HuH-7 (cell line): Measurements from ENCODE around the gene G6PD.
"Not testable (repeated sequence)": the region's sequence is repeated elsewhere in the genome, so short reads cannot be mapped to it uniquely, and the experiment has no call there.

ENCODE experiments used
- DNase-seq: peaks from one replicate; pipeline ENCODE4 v3.0.0; 2011; ENCODE audit warnings: low spot score

G6PD gene

DNA sequence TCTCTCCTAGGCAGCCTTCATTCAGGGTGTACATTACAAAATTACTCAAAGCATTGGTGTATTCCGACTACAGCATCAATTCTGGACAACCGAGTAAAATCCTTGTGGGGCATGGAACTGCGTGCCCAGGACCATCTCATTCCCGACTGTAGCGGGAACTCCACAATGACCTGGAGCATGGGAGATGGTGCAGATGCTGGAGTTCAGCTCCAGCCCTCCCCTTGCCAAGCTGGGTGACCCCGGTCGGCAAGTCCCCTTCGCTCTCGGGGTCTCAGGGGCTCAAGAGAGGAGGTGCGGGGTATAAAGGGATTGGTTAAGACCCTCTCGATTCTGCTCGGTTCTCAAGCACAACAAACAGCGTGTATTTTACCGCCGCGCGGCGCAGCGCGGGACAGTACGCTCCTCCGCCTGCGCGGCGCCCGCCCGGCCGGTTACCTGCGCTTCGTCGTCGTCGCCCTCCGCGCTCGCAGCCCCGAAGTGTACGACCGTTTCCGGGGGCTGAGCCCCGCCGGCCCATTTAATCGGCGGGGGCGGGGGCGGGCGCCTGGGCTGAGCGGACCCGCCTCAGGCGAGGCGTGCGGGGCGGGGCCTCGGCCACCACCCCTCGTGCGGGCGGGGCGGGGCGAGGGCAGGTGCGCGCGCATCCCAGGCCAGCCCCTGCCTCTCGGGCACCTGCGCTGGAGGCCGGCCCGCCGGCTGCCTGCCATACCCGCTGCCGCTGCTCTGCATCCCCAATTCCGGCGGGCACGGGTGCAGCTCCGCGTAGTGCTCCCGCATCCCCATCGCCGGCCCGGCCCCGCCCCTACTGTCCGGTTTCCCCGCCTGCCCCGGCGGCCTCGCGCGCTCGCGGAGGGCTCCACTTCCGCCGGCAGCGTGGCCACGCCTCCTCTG is at the start of gene G6PD:
G6PD (minus strand) TSS at position 493 of the 891 bp plus-strand sequence. CDS start 691 bp downstream, outside the sequence.
- peak; percentile 79 for DNase-seq

DNA sequence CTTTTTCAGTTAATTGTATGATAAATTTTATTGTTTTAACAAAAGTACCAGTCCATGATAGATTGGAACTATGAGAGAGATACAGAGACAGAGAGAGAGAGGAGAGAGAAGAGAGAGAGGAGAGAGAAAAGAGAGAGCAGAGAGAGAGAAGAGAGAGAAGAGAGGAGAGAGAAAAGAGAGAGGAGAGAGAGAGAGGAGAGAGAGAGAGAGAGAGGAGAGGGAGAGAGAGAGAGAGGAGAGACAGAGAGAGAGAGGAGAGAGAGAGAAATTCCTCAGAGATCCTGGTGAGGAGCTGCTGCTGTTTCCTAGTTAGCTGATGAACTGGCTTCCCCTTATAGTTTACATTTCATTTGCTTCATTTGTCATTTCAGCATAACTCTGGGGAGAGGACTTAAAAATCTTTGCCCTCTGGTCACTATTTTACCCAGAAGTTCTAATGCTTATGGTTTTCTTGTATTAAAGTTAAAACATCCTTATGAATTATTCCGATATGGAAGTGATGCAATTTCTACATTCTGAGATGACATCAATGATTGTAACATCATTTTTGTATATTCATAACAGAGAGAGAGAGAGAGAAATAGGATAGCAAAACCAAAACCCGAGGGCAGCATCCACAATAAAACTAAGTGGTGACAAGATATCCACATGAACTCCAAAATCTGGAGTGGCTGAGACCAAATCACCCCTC is 49.1 kb upstream of the G6PD start:
- DNase-seq = no peak

DNA sequence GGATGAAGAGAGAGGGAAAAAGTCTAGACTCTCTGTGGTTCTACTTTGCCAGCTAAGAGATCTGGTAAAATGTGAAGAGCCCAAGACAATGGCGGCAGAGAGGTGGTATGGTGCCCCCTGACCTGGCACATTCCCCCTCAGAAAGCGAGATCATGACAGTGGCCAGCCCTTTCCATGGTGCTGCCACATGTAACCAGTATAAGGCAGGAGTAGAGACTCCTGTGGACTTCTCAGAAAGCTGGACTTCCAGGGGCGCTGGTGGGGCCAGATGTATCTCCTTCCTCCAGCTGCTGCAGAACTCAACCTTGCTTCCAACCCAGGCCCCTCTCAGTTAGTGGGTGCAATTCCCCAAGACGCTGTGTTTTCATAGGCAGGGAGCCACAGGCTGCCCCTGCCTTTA is 47.8 kb upstream of the G6PD start:
- DNase-seq = no peak

DNA sequence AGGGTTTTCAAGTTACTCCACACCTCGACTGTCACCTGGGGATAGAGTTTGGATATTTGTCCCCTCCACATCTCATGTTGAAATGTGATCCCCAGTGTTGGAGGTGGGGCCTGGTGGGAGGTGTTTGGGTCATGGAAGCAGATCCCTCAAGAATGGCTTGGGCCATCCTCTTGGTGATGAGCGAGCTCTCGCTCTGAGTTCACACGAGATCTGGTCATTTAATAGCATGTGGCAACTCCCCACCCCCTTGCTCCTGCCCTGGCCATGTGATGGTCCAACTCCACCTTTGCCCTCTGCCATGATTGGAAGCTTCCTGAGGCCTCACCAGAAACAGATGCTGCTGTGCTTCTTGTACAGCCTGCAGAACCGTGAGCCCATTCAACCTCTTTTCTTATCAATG is 46.6 kb upstream of the G6PD start:
- no peak for DNase-seq

DNA sequence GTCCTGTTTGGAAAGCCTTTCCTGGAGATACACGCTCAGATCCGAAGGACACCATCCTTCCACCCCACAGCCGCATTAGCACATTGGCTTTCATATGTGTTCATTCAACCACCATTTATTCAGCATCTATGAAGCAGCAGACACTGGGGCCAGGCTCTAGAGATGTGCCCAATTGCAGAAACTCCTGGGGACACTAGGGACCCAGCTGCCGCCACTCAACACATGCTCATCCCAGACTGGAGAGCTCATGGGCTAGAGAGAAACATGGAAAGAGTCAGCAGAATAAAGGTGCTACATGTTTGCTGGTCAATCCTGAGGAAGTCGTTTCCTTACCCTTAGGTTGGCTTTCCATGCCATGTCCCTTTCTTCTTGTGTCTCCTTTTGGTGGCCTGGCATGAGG is 45.9 kb upstream of the G6PD start:
- no peak for DNase-seq

DNA sequence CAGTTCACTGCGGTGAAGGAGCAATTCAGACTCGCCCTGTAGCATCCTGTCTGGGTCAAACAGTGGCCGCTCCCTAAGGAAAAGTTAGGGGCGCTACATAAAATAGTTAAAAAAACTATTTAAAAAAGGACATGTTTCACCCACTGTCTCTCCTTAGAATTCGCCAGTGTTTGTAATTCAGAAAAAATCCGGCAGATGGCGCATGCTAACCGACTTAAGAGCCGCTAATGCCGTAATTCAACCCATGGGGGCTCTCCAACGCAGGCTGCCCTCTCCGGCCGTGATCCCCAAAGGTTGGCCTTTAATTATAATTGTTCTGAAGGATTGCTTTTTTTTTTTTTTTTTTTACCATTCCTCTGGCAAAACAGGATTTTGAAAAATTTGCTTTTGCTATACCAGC is 43.8 kb upstream of the G6PD start:
- DNase-seq = not testable (repeated sequence)

DNA sequence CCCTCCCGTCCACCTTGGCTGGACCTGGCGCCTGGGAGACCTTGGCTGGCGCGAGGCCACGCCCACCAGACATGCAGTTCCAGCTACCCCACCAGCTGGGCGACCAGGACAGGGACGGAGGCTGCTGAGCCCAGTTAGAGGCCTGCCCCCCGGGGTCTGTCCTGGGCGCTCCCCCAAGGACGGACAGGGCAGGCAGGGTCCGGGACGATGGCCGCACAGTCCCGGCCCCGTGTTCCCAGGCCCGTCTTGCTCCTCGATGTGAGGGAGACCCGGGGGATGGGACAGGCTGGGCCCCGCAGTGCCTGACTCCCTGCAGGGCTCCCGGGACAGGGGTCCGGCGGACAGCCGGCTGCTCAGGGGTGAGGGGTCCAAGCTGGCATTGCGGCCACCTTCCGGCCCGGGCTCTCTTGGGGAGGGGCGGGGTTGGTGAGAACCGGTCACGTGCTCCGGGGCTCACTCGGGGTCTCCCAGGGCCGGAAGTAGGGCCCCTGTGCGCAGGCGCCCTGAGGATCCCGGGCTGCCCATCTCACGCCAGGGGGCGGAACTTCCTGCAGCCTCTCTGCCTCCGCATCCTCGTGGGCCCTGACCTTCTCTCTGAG is 38.0 kb upstream of the G6PD start, which contains the start of gene CTAG1A:
CTAG1A (plus strand) TSS at position 549 of the 599 bp plus-strand sequence. CDS start 74 bp downstream, outside the sequence.
- DNase-seq = not testable (repeated sequence)

DNA sequence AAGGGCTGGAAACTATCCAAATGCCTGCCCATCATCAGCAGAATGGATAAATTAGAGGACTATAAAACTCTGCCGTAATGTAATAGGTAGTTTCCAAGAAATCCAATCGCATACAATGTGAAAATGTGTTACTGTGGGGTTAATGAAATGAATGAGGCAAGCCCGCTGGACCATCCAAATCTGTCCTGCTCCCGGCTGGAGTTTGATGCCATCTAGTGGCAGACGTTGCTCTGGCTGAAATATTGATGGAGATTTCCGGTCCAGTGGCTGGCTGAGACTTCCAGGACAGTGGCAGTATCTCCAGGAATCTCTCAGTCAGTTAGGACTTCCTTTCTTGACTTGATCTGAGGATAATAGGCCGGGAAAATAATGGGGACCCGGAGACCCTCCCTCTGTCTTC is 36.3 kb upstream of the G6PD start:
- DNase-seq = not testable (repeated sequence)

DNA sequence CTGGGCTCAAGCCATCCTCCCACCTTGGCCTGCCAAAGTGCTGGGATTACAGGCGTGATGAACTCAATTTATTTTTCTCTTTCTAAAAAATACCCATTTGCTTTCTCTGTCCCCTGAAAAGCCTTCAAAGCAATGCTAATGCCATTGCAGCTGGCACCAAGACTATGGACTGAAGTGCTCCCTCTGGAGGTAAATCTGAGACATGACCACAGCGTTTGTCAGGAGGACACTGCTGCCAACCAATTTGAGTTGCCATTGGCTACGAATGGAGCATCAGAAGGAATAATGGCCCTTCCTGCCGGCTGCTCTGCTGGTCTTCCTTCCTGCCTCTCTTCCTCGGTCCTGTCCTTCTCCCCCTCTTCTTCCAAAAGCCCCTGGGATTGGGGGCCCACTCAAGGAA is 28.4 kb upstream of the G6PD start:
- not testable (repeated sequence) for DNase-seq

DNA sequence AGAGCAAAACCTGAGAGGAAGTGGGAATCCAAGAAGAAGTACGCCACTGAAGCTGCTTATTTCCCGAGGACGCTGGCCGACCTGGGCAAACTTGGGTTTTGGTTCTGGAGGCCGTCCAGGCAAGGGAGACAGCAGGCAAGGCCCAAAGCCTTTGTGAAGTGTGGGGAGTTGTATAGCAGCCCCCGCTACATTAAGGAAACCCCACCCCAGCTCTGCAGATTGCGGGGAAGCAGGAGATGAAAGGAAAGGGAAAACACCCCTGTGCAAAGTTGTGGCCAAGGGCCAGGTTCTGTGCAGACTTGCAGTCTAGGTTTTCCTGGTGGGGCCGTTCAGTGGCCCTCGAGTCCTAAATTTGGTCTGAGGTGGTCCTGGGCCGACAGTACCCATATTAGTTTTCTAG is 26.4 kb upstream of the G6PD start:
- DNase-seq = not testable (repeated sequence)

DNA sequence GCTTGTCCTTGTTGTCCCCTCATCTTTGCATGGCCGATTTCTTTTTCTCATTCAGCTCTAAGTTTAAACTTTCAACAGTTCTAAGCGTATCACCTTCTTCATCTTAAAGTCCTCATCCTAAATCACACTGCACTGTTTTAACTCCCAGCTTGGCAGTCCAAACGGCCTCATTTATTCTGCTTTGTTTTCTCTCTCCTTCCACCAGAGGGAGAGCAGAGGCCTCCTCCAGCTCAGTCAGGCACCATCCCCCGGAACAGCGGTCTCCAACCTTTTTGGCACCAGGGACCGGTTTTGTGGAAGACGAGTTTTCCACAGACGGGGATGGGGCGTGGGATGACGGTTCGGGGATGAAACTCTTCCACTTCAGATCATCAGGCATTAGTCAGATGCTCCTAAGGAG is 23.7 kb upstream of the G6PD start:
- not testable (repeated sequence) for DNase-seq

DNA sequence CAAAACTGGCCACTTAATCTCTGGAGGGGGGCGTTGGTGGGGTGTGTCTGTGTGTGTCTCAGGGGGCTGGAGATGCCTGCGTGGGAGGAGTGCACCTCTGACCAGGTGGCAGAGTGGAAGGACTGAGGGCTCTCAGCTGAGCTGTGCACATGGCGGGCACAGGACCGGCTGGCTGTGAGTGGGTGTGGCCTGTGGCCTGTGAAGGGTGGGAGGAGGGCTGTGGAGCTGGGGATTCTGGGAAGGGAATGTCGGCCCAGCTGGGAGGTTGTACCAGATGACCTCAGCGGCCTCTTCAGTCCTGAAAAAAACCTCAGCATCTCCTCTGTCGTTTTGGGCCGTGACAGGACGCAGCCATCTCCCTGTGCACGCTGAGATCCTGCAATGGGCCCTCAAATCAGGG is 15.6 kb upstream of the G6PD start:
- not testable (repeated sequence) for DNase-seq

DNA sequence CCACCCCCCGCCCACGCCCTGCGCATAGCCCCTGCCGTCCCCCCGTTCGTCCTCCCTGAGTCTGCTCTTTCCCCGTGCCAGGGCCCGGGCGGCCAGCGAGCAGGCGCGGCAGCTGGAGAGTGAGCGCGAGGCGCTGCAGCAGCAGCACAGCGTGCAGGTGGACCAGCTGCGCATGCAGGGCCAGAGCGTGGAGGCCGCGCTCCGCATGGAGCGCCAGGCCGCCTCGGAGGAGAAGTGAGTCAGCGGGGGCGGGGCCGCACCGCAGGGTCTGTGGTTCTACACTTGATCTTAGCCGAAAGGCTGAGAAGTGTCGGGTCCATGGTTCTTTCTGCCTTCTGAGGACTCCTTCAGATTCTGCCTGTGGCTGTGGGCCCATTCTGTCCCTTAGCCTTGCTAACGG is 13.7 kb upstream of the G6PD start:
- not testable (repeated sequence) for DNase-seq

DNA sequence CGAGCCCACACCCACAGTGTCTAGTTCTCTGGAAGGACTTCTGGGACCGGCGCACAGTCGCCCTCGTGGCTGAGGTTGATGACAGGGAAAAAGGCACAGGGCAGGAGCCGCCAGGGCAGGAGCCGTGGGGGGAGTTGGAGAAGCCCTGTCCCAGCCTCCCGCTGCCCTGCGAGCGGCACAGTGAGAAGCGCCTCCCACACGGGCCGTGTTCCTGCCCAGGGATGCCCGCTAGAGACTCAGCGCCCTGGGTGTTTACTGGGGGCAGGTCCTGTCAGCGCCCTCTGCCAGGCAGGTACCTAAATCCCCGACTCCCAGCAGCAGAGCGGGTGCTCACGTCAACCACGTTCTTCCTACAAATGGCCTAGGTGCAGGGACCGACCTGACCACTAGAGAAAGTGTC is 12.2 kb upstream of the G6PD start:
- DNase-seq = not testable (repeated sequence)

DNA sequence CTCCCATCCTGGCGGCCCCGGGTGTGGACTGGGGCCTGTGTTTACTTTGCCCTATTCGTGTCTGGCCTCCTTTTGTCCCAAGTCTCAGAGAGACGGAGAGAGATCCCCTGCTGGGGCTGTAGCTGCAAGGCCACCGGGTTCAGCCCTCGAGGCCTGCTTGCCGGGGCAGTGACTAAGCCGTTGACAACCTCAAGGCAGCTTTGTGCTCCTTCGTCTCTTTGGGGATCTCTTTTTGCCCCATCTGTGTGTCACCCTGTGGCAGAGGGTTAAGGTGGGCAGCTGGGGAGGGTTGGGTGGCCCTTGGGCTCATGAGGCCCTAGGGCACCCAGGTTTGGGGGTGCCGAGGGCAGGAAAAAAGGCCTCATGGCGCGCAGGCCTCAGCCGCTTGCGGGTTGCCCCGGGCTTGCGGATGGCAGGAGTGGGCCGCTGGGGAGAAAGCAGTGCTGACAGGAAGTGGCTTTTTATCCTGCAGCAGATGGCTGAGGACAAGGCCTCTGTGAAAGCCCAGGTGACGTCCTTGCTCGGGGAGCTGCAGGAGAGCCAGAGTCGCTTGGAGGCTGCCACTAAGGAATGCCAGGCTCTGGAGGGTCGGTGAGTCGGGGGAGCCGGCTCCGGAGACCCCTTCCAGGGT is 11.5 kb upstream of the G6PD start:
- not testable (repeated sequence) for DNase-seq

DNA sequence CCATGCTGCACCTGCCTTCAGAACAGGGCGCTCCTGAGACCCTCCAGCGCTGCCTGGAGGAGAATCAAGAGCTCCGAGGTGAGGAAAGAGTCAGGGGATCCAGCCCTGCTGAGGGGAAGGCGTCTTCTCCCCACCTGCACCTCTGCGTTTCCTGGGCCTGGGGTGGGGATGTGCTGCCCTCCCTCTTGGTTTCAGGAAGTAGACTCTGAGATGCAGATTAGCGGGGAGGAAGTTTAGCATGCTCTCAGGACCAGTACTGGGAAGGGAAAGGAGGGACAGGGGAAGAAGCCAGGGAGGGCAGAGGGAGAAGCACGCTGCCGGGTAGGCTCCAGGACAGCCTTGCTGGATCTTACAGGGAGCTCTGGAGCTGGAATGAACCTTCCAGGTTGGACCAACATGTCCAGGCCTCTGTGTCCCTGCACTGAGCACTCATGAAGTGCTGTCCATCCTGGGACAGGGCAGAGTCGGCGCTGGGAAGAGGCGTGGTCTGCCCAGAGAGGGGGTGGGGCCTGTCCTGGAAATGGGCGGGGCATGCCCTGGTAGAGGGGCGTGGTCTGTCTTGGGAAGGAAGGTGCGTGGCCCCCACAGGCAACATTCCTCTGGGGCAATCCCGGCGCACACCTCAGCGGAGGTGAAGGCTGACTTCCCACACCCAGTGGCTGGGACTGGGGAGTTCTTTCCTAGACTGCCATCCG is 5.6 kb upstream of the G6PD start:
- not testable (repeated sequence) for DNase-seq

DNA sequence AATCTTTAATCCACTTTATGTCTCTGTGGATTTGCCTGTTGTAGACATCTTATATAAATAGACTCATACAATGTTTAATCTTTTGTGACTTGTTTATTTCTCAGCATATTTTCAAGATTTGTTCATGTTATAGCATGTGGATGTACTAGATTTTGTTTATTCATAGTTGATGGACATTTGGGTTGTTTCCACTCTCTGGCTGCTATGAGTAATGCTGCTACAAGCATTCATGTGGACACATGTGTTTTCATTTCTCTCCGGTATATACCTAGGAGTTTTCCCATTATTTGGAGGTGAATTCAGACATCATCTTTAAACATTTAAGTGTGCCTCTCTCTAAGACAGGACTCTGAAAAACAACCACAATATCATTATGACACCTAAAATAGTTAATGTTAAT is 3.1 kb upstream of the G6PD start:
- DNase-seq = no peak

DNA sequence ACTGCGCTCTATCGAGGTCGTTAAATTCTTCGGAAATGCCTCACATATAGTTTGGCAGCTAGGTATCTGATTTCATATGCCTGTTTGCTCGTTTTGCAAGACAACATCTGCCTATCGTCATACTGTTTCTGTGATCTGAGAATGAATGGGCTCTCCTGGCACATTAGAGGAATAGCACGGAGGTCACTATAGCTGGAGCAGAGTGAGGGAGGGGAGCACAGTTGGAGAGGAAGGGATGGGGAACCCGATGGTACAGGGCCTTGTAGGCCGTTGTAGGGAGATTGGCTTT is 1.3 kb upstream of the G6PD start:
- no peak for DNase-seq

DNA sequence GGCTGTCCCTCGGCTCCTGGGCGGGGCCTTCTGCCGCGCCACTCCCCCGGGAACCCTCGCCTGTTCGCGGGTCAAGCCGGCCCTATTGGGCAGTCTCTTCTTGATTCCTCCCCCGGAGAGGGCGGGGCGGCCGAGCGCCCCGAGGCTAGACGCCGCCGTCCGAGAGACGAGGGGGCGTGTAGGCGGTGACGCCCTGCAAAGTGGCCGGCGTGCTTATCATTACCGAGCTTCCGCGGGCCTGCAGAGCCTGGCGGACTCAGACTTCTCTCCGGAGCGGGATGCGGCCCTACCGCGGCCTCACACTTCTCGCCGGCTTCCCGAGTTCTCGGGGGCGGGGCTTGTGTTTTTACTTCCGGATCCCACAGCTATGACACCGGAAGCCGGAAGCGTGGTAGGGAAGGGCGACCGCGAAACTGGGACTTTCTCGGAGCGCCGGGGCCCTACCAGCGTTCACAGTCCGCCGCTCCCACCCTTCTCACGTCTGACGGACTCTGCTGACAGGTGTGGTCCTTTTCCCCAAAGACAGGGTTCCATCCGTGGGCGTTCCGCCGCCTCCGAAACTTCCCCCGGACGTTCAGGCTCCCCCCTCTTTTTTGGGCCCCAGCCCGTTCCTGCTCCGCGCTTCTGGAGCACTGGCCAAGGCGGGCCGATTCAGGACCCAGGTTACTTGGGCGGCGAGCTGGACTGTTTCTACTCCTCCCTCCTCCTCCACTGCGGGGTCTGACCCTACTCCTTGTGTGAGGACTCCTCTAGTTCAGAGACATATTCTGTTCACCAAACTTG is 790 bp upstream of the G6PD start, which contains the start of gene IKBKG:
IKBKG (plus strand) TSS at position 376 of the 783 bp plus-strand sequence. CDS start 4,383 bp downstream, outside the sequence.
- peak; percentile 89 for DNase-seq

DNA sequence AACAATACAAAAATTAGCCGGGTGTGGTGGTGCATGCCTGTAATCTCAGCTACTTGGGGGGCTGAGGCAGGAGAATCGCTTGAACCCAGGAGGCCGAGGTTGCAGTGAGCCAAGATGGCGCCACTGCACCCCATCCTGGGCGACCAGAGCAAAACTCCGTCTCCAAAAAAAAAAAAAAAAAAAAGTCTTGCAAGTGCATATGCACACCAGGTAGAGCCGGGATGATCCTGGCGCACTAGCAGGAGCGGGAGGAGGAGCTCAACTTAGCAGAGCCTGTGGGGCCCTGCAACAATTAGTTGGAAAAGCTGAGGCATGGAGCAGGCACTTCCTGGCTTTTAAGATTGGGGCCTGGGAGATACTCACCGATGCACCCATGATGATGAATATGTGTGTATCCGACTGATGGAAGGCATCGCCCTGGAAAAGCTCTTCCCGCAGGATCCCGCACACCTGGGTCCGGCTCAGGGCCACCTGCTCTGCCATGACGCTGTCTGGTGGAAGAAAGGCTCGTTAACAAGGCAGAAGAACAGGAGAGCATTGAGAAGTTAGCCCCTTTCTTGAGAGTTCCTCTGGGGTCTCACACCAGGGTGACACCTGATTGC is 872 bp downstream of the G6PD start:
- DNase-seq = no peak
